Fibroblast of pulmonary artery (primary cell): ENCODE data around the gene RBM20.

Experiments used
- DNase-seq: peaks from one replicate; pipeline ENCODE4 v3.0.0-alpha.2; 2010; ENCODE audit warnings: low read depth
- H3K4me3 ChIP-seq: replicated peaks from 2 replicates; pipeline ENCODE4 v1.5.1; 2011; ENCODE audit warnings: low read depth, mild to moderate bottlenecking, control low read depth, low read length, moderate library complexity
- CTCF ChIP-seq: IDR thresholded peaks from 2 replicates; pipeline ENCODE4 v1.5.1; 2011; ENCODE audit warnings: mild to moderate bottlenecking, control low read depth, low read length, inconsistent platforms; ENCODE audit errors: missing control alignments

The RBM20 gene

DNA sequence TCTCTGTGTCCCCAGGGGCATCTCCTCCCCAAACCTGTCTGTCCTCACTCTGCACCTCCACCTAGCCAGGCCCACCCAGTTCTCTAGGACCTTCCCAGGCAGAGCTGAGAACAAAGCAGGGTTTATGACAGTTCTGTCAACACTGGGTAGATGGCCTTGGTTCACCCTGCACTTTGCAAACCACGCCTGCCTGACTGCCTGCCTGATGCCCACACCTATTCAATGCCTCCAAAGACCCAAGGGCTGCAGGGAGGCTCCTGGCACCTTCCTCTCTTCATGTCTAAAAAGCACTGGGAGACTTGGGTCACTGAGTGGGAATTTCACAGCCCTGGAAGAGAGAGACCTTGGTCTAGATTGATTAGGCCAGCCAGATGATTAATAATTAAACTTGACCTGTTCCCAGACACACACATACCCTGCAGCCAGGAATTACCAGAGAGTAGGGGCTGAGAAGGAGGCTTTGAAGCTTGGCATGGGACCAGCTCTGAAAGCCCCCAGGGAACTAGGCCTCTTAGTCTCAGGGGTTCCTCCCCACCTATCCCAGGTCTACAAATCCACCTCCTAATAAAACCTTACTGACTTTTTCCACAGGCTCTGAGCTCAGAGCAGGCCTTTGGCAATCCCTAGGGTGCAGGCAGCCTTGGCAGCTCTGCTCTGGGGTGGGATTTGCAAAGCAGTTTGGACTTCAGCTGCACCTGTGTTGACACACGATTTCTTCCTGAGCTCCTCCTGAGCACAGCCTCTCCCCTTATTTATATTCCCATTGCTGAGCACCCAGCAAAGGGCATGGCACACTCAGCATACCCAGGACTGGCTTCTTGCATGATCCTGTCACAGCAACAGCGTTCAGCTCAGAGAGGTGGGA is 201.9 kb downstream of the RBM20 start:
- H3K4me3 ChIP-seq: no peak overlapping the region
- DNase-seq: no peak
- no peak for TF ChIP-seq CTCF

DNA sequence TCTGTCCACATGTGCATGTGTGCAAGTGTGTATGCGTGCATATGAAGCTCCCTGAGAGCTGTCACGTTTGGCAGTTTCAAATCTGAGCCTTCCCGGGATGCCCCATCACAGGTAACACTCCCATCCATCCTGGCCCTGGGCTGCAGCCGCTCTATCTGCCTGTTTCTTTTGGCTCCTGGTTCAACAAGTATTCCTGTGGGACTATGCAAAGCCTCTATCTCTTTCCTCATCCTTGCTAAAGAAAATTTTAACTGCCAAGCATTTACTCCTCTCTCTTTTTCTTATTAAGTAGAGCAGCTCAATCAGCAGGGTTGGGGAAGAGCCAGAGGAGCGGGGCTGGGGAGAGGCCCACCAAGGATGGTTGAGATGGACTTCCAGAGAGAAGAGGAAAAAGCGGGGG is 203.2 kb downstream of the RBM20 start:
- no peak for TF ChIP-seq CTCF
- DNase-seq: no peak

DNA sequence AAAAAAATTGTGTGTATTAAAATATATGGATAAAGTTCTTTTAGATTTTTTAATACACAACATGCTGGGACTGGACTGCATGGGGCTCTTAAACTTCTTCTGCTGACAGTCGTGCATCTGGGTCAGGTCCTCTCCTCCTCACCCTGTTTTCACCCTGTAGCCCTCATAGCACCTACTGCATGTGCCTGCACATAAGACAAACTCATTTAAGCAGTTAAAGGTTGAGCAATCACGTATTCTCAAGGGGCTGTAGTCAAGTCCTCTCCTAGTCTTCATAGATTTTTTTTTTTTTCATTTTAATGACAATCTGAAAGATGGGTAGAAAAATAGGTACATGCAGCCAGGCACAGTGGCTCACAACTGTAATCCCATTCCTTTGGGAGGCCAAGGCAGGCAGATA is 204.0 kb downstream of the RBM20 start:
- no peak for DNase-seq
- no peak for TF ChIP-seq CTCF
- H3K4me3 ChIP-seq: no peak overlapping the region

More for the DNA sequence above, 203.2 kb downstream of the RBM20 start:
- no peak overlapping the region for H3K4me3 ChIP-seq

DNA sequence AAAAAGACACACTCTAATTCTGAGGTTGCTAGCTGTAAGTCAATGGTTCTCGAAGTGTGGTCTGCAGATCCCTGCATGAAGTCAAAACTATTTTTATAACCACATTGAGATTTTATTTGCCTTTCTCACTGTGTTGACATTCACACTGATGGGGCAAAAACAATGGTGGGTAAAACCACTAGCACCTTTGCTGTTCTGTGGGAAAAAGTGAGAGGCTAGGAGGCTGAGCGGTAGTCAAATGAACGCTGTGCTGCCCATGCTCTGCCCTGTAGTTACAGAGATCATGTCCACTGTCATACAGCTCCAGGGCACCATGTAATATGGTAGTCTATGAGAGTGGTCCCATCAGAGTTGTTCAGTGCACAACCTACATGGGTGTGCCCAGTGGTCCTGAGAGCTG is 206.0 kb downstream of the RBM20 start:
- no peak for DNase-seq
- no peak for TF ChIP-seq CTCF
- no peak overlapping the region for H3K4me3 ChIP-seq

GRCh38 chr10:110851020-110851612 is 207.0 kb downstream of the RBM20 start:
- TF ChIP-seq CTCF: no peak
- DNase-seq: no peak

GRCh38 chr10:110852255-110852896 is 208.2 kb downstream of the RBM20 start:
- no peak overlapping the region for H3K4me3 ChIP-seq
- DNase-seq: no peak
- no peak for TF ChIP-seq CTCF

More at GRCh38 chr10:110851020-110851612, 207.0 kb downstream of the RBM20 start:
- H3K4me3 ChIP-seq: no peak overlapping the region
